A673 (cell line): Measurements from ENCODE around the gene RIT2. TPM values are rescaled to one million over a fixed set of nuclear protein-coding genes. Genes with fewer than 3 reads are reported as not detected.

ENCODE experiments used
- BruUV-seq: library from RNA; stranded (reverse); fragments of 400-500 nt; replicated peaks from 2 replicates; lab custom pipeline; 2021; lab: Mats Ljungman, UMichigan
- CTCF ChIA-PET: fragments of 300-600 bp; sonication (Branson Sonifier 250); formaldehyde crosslinking; loops from one replicate; lab custom pipeline; 2022; ENCODE audit warnings: antibody characterized with exemption; lab: Charles Lee
- POLR2A ChIA-PET: fragments of 300-600 bp; sonication (Branson Sonifier 250); formaldehyde crosslinking; loops from one replicate; lab custom pipeline; 2022; ENCODE audit warnings: antibody characterized with exemption; ENCODE audit not compliant: low non-redundant PET; lab: Charles Lee
- DNase-seq: peaks from one replicate; pipeline ENCODE4 v3.0.0-alpha.2; 2015; ENCODE audit warnings: low spot score
- H3K27ac ChIP-seq: fragments of 200-600 bp; sonication (generic); 2 replicates; pipeline ENCODE4 v1.5.1; 2016; ENCODE audit warnings: mixed run types, low read depth, mild to moderate bottlenecking, mixed read lengths, antibody characterized with exemption, low read length; ENCODE audit not compliant: poor library complexity, severe bottlenecking
- H3K27me3 ChIP-seq: fragments of 200-600 bp; sonication (generic); replicated peaks from 2 replicates; pipeline ENCODE4 v1.6.1; 2017; ENCODE audit warnings: mixed run types, low read depth, mild to moderate bottlenecking, mixed read lengths, antibody characterized with exemption, low read length; ENCODE audit not compliant: insufficient read depth, poor library complexity
- H3K36me3 ChIP-seq: fragments of 200-600 bp; sonication (generic); 2 replicates; pipeline ENCODE4 v1.6.1; 2016; ENCODE audit warnings: mixed run types, mild to moderate bottlenecking, mixed read lengths, antibody characterized with exemption, low read length; ENCODE audit not compliant: insufficient read depth, poor library complexity, severe bottlenecking
- H3K4me1 ChIP-seq: fragments of 200-600 bp; sonication (generic); 2 replicates; pipeline ENCODE4 v1.6.1; 2017; ENCODE audit warnings: mixed run types, mild to moderate bottlenecking, mixed read lengths, antibody characterized with exemption, low read length; ENCODE audit not compliant: insufficient read depth, poor library complexity, severe bottlenecking
- H3K4me3 ChIP-seq: fragments of 200-600 bp; sonication (generic); 2 replicates; pipeline ENCODE4 v1.5.1; 2016; ENCODE audit warnings: low read depth, mixed run types, mild to moderate bottlenecking, mixed read lengths, low read length; ENCODE audit not compliant: poor library complexity, severe bottlenecking
- H3K9me3 ChIP-seq: fragments of 200-600 bp; sonication (generic); 2 replicates; pipeline ENCODE4 v1.6.1; 2016; ENCODE audit warnings: mixed run types, low read depth, mild to moderate bottlenecking, mixed read lengths, antibody characterized with exemption, low read length; ENCODE audit not compliant: poor library complexity, severe bottlenecking
- EZH2 ChIP-seq: fragments of 200-600 bp; sonication (generic); IDR thresholded peaks from 2 replicates; pipeline ENCODE4 v1.6.1; 2017; ENCODE audit warnings: borderline replicate concordance, low read depth, mild to moderate bottlenecking, mixed read lengths, antibody characterized with exemption, low read length; ENCODE audit not compliant: poor library complexity, severe bottlenecking
- intact Hi-C: fragments of 100-400 bp; cut with micrococcal nuclease; formaldehyde crosslinking; loops from one replicate; pipeline ENCODE4 v1.10.0; 2022; ENCODE audit not compliant: unreplicated experiment
- total RNA-seq: library from RNA; stranded (reverse); gene quantifications from 2 replicates; pipeline ENCODE4 v1.2.3, GENCODE V29; 2021
- TF ChIP-seq, protein P1 (sequence below): fragments of 300-800, 200-600 bp; sonication (generic); conservative IDR thresholded peaks from 2 replicates; pipeline ENCODE4 v1.5.1; 2017; ENCODE audit warnings: low read depth, mild to moderate bottlenecking, antibody characterized with exemption, low read length, moderate library complexity, mixed read lengths

Gene RIT2
- total RNA-seq, 1 experiment from 2014 or later, result not detected

DNA sequence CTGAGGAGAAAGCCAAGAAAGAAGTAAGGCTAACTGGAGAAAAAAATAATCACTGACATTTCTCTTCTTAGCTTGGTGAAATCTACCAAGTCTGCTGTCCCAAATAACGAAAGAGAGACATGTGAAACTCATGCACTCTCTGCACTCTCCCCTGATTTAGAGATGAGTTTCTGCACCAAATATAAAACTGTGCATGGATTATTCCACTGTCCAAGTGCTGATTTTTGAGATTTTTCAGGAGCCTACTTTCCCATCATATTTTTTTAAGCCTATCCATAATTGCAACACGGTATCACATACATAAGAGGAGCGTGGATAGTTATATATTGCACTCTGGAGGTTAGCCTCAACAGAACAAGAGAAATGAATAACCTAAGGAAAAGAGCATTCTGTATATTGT, 10.0 kb upstream of the RIT2 start:
- Histone ChIP-seq H3K4me3 (no peak overlapping the region), H3K27ac (no peak overlapping the region), H3K4me1 (no peaks in the 10 kb centered on the region), H3K9me3 (no peaks in the 10 kb centered on the region), H3K27me3 (no peaks in the 10 kb centered on the region), H3K36me3 (no peaks in the 10 kb centered on the region)
- intact Hi-C loops, result no loop called here
- ChIA-PET POLR2A (no interaction called here), CTCF (no interaction called here)
- TF ChIP-seq, protein P1, sequence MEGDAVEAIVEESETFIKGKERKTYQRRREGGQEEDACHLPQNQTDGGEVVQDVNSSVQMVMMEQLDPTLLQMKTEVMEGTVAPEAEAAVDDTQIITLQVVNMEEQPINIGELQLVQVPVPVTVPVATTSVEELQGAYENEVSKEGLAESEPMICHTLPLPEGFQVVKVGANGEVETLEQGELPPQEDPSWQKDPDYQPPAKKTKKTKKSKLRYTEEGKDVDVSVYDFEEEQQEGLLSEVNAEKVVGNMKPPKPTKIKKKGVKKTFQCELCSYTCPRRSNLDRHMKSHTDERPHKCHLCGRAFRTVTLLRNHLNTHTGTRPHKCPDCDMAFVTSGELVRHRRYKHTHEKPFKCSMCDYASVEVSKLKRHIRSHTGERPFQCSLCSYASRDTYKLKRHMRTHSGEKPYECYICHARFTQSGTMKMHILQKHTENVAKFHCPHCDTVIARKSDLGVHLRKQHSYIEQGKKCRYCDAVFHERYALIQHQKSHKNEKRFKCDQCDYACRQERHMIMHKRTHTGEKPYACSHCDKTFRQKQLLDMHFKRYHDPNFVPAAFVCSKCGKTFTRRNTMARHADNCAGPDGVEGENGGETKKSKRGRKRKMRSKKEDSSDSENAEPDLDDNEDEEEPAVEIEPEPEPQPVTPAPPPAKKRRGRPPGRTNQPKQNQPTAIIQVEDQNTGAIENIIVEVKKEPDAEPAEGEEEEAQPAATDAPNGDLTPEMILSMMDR, result no peak
- TF ChIP-seq EZH2, result no peak
- no peak for DNase-seq
- no TSS peak for BruUV-seq

DNA sequence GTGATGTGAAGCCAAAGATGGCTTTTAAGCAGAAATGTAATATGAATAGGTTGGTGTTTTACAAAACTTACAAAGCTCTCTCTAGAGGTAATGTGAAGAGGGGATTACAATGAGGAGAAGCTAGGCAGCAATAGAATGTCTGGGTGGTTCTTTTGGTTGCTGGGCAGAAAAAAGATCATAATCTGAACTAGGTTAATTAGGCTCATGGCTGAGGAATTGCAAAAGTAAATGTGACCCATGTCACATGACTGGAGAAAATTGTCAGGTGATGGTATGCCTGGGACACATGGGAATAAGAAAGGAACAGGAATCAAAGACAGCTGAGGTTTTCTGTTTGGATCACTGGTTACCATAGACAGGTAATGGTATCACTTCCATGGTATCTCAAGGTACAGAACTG, 7.5 kb upstream of the RIT2 start:
- BruUV-seq, result no TSS peak
- no peak overlapping the region for H3K4me3 ChIP-seq
- no peak overlapping the region for H3K27ac ChIP-seq
- TF ChIP-seq EZH2, result no peak
- TF ChIP-seq, protein P1, result no peak
- H3K36me3 ChIP-seq, result no peaks in the 10 kb centered on the region
- peaks cover 3% of the 10 kb centered on the region for H3K27me3 ChIP-seq
- CTCF ChIA-PET, result no interaction called here
- intact Hi-C loops, result no loop called here
- H3K9me3 ChIP-seq, result no peaks in the 10 kb centered on the region
- DNase-seq, result no peak
- H3K4me1 ChIP-seq, result no peaks in the 10 kb centered on the region
- POLR2A ChIA-PET, result no interaction called here

DNA sequence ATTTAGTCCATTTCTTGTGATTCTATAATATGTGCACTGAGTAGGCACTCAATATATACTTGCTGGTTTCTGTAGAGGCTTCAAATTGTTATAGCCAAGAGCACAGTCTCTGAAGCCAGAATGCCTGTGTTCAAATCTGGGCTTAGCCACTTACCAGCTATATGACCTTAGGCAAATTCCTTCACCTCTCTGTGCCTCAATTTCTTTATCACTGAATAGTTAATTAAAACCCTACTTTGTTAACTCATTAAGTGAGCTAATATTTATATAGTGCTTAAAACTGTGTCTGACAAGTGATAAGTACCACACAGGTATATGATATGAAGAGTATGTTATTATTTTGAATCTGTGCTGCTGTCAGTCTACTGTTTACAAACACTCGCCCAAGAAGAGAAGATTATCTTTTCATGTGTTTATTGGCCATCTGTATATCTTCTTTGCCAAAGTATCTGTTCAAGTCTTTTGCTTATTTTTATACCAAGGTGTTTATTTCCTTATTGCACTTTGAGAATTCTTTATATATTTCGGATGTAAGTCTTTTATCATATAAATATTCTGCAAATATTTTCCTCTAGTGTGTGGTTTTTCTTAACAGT, 1.3 kb upstream of the RIT2 start:
- ChIA-PET POLR2A (no interaction called here), CTCF (no interaction called here)
- DNase-seq, result no peak
- H3K36me3 ChIP-seq, result no peaks in the 10 kb centered on the region
- H3K27me3 ChIP-seq, result peaks cover 44% of the 10 kb centered on the region
- no TSS peak for BruUV-seq
- intact Hi-C loops, result no loop called here
- H3K4me3 ChIP-seq, result no peak overlapping the region
- H3K27ac ChIP-seq, result no peak overlapping the region
- no peaks in the 10 kb centered on the region for H3K9me3 ChIP-seq
- TF ChIP-seq, protein P1, result no peak
- TF ChIP-seq EZH2, result no peak
- no peaks in the 10 kb centered on the region for H3K4me1 ChIP-seq
